Peyer's patch (tissue), 4 donors: ENCODE results near the gene RTEL1. TPM values are rescaled to one million over a fixed set of nuclear protein-coding genes. Genes with fewer than 3 reads are reported as not detected.
A peak's percentile ranks its signal among the peaks of the same experiment; 100 is the strongest.

Experiments
- DNase-seq, 3 donors: peaks; one replicate each; pipeline ENCODE4 v3.0.0-alpha.2; 2017 to 2019
- H3K27ac ChIP-seq, 4 donors: fragments of 200-600 bp; sonication (generic); one replicate each; pipeline ENCODE4 v1.5.1; 2016 to 2019
- H3K27me3 ChIP-seq, 2 donors: fragments of 200-600 bp; sonication (generic); one replicate each; pipeline ENCODE4 v1.5.1; 2019
- H3K36me3 ChIP-seq, 3 donors: fragments of 200-600 bp; sonication (generic); one replicate each; pipeline ENCODE4 v1.5.1; 2016 to 2019
- H3K4me1 ChIP-seq, 4 donors: fragments of 200-600 bp; sonication (generic); one replicate each; pipeline ENCODE4 v1.5.1; 2016 to 2019
- H3K4me3 ChIP-seq, 4 donors: fragments of 200-600 bp; sonication (generic); 1 replicate in 3 of 4; 2 replicates in 1 of 4; pipeline ENCODE4 v1.5.1; 2016 to 2019; ENCODE audit warnings: mild to moderate bottlenecking in 1 of 4
- H3K9me3 ChIP-seq, 4 donors: fragments of 200-600 bp; sonication (generic); one replicate each; pipeline ENCODE4 v1.5.1; 2016 to 2019; ENCODE audit warnings: mild to moderate bottlenecking in 1 of 4
- CTCF ChIP-seq, 6 experiments: fragments of 450-650 bp in 4 of 6; fragments of 200-600 bp in 2 of 6; sonication (generic) in 1 of 6; IDR thresholded peaks; one replicate each; pipeline ENCODE4 v1.5.1; 2017 to 2019; ENCODE audit warnings: antibody characterized with exemption in 6 of 6, mild to moderate bottlenecking in 3 of 6, moderate library complexity in 1 of 6
- POLR2A ChIP-seq, 2 donors: fragments of 450-650 bp; IDR thresholded peaks; one replicate each; pipeline ENCODE4 v1.5.1; 2017; ENCODE audit warnings: antibody characterized with exemption in 2 of 2, mild to moderate bottlenecking in 2 of 2, moderate library complexity in 2 of 2
- total RNA-seq, 4 donors: library from RNA; depleted of rRNA; stranded (reverse); fragments of >200 nt; gene quantifications; one replicate each; pipeline ENCODE4 v1.1.0, GENCODE V29; 2016

RTEL1 gene
- total RNA-seq, 4 donors from 2014 or later = 25.6 to 61.1 (median 30.2) TPM

- H3K4me1 ChIP-seq = peaks cover 0 to 39% (median 18%) of the 10 kb centered on the region in 4 donors
- no peak for TF ChIP-seq CTCF (IDR thresholded peaks at IDR 0.05)
- no peak for TF ChIP-seq POLR2A (IDR thresholded peaks at IDR 0.05)
- no peaks in the 10 kb centered on the region for H3K9me3 ChIP-seq
- H3K36me3 ChIP-seq = no peaks in the 10 kb centered on the region
- DNase-seq = peak; percentile 74 to 85 (median 76)
- H3K4me3 ChIP-seq = peak within 1 kb of the TSS; percentile 37 to 68 (median 60)
- peaks cover 0 to 20% of the 10 kb centered on the region in 2 donors for H3K27me3 ChIP-seq
- H3K27ac ChIP-seq = peak within 1 kb of the TSS in 3 of 4 donors; percentile 59 to 67 (median 65)
These were observed 4.8 kb upstream of the RTEL1 start, which contains the start of gene STMN3 for GRCh38 chr20:63653041-63653973. STMN3 (minus strand) TSS chr20:63653424; CDS start chr20:63653345, 79 bp downstream.

GRCh38 chr20:63653974-63654668 lies 4.0 kb upstream of the RTEL1 start:
- H3K4me1 ChIP-seq = peaks cover 0 to 42% (median 18%) of the 10 kb centered on the region in 4 donors
- no peaks in the 10 kb centered on the region for H3K36me3 ChIP-seq
- no peak for TF ChIP-seq CTCF (IDR thresholded peaks at IDR 0.05)
- TF ChIP-seq POLR2A (IDR thresholded peaks at IDR 0.05) = no peak
- DNase-seq = no peak
- H3K27ac ChIP-seq = peak overlapping the region in 3 of 4 donors; percentile 59 to 67 (median 65)
- no peaks in the 10 kb centered on the region for H3K9me3 ChIP-seq
- peaks cover 0 to 20% of the 10 kb centered on the region in 2 donors for H3K27me3 ChIP-seq
- H3K4me3 ChIP-seq = peak overlapping the region; percentile 37 to 68 (median 60)

- Histone ChIP-seq H3K9me3 (no peaks in the 10 kb centered on the region), H3K27ac (no peak overlapping the region), H3K36me3 (no peaks in the 10 kb centered on the region), H3K4me1 (peaks cover 0 to 50% (median 18%) of the 10 kb centered on the region in 4 donors), H3K27me3 (peaks cover 0 to 20% of the 10 kb centered on the region in 2 donors), H3K4me3 (no peak overlapping the region)
- TF ChIP-seq CTCF (IDR thresholded peaks at IDR 0.05) = no peak
- TF ChIP-seq POLR2A (IDR thresholded peaks at IDR 0.05) = no peak
- DNase-seq = no peak
These were observed 2.9 kb upstream of the RTEL1 start for GRCh38 chr20:63655249-63655648.

GRCh38 chr20:63656451-63656850 lies 1.7 kb upstream of the RTEL1 start:
- Histone ChIP-seq H3K27me3 (peaks cover 0 to 20% of the 10 kb centered on the region in 2 donors), H3K4me1 (peaks cover 0 to 47% (median 18%) of the 10 kb centered on the region in 4 donors), H3K27ac (no peak overlapping the region), H3K4me3 (no peak overlapping the region), H3K9me3 (no peaks in the 10 kb centered on the region), H3K36me3 (peaks cover 0 to 4% (median 0%) of the 10 kb centered on the region in 3 donors)
- no peak for TF ChIP-seq CTCF (IDR thresholded peaks at IDR 0.05)
- no peak for TF ChIP-seq POLR2A (IDR thresholded peaks at IDR 0.05)
- no peak for DNase-seq

GRCh38 chr20:63657260-63657936 lies 714 bp upstream of the RTEL1 start:
- peaks cover 0 to 37% (median 16%) of the 10 kb centered on the region in 4 donors for H3K4me1 ChIP-seq
- no peaks in the 10 kb centered on the region for H3K9me3 ChIP-seq
- H3K4me3 ChIP-seq = peak overlapping the region; percentile 75 to 85 (median 78)
- H3K27ac ChIP-seq = peak overlapping the region; percentile 68 to 90 (median 84)
- no peak for DNase-seq
- peaks cover 0 to 11% of the 10 kb centered on the region in 2 donors for H3K27me3 ChIP-seq
- TF ChIP-seq CTCF (IDR thresholded peaks at IDR 0.05) (no peak), POLR2A (IDR thresholded peaks at IDR 0.05) (no peak)
- peaks cover 0 to 13% (median 0%) of the 10 kb centered on the region in 3 donors for H3K36me3 ChIP-seq
